IMR-90 (cell line): ENCODE data around the gene EVX1. TPM values are rescaled to one million over a fixed set of nuclear protein-coding genes. Genes with fewer than 3 reads are reported as not detected.

Experiments used
- ATAC-seq: fragments of 200-7000 bp; cut with Tn5 transposase; 2 replicates; pipeline ENCODE4 v1.9.1; 2020; ENCODE audit warnings: low read depth, mild to moderate bottlenecking, moderate library complexity
- BruUV-seq: library from RNA; stranded (reverse); fragments of 400-500 nt; replicated peaks from 2 replicates; lab custom pipeline; 2021; lab: Mats Ljungman, UMichigan
- CTCF ChIA-PET: fragments of 300-600 bp; formaldehyde crosslinking; extraction: SDS; loops from one replicate; lab custom pipeline; 2021; ENCODE audit warnings: antibody characterized with exemption; lab: Yijun Ruan, JAX
- POLR2A ChIA-PET: fragments of 300-600 bp; sonication (Branson Sonifier 250); formaldehyde crosslinking; loops from one replicate; lab custom pipeline; 2022; ENCODE audit warnings: antibody characterized with exemption; ENCODE audit not compliant: unreplicated experiment; lab: Charles Lee
- DNase-seq: peaks from one replicate; pipeline ENCODE4 v3.0.0; 2013
- H2AFZ ChIP-seq: replicated peaks from 2 replicates; pipeline ENCODE3; 2013; ENCODE audit warnings: low read length, mild to moderate bottlenecking; ENCODE audit not compliant: poor library complexity
- H2AK5ac ChIP-seq: 2 replicates; pipeline ENCODE4 v1.6.1; 2013; ENCODE audit warnings: low read depth, low read length, inconsistent platforms
- H2AK9ac ChIP-seq: replicated peaks from 2 replicates; pipeline ENCODE3; 2013; ENCODE audit warnings: mild to moderate bottlenecking, low read depth, low read length, moderate library complexity; ENCODE audit not compliant: poor library complexity
- H2BK120ac ChIP-seq: 2 replicates; pipeline ENCODE4 v1.6.1; 2013; ENCODE audit warnings: low read depth, low read length, inconsistent platforms
- H2BK15ac ChIP-seq: 3 replicates; pipeline ENCODE4 v1.6.1; 2013; ENCODE audit warnings: low read depth, low read length, inconsistent platforms
- H2BK20ac ChIP-seq: 2 replicates; pipeline ENCODE4 v1.6.1; 2013; ENCODE audit warnings: low read depth, mild to moderate bottlenecking, inconsistent platforms, low read length, moderate library complexity
- H2BK5ac ChIP-seq: 2 replicates; pipeline ENCODE4 v1.6.1; 2013; ENCODE audit warnings: mild to moderate bottlenecking, low read depth, low read length, inconsistent platforms; ENCODE audit not compliant: poor library complexity, severe bottlenecking
- H3K14ac ChIP-seq: replicated peaks from 2 replicates; pipeline ENCODE4 v1.6.1; 2013; ENCODE audit warnings: low read depth, low read length, inconsistent platforms
- H3K18ac ChIP-seq: 2 replicates; pipeline ENCODE4 v1.6.1; 2013; ENCODE audit warnings: low read depth, low read length, control low read depth
- H3K23ac ChIP-seq: 2 replicates; pipeline ENCODE4 v1.6.1; 2013; ENCODE audit warnings: low read depth, low read length, inconsistent platforms
- H3K27ac ChIP-seq: 2 replicates; pipeline ENCODE4 v1.5.1; 2013; ENCODE audit warnings: mild to moderate bottlenecking, control low read depth, low read length; ENCODE audit not compliant: insufficient read depth
- H3K27me3 ChIP-seq: 2 replicates; pipeline ENCODE4 v1.6.1; 2013; ENCODE audit warnings: low read length; ENCODE audit not compliant: control insufficient read depth, insufficient read depth
- H3K36me3 ChIP-seq: 2 replicates; pipeline ENCODE4 v1.6.1; 2013; ENCODE audit warnings: low read length, mixed read lengths; ENCODE audit not compliant: control insufficient read depth, insufficient read depth
- H3K4ac ChIP-seq: 2 replicates; pipeline ENCODE4 v1.6.1; 2013; ENCODE audit warnings: low read depth, low read length, inconsistent platforms
- H3K4me1 ChIP-seq: 2 replicates; pipeline ENCODE4 v1.6.1; 2013; ENCODE audit warnings: low read length, mixed read lengths; ENCODE audit not compliant: control insufficient read depth, insufficient read depth
- H3K4me2 ChIP-seq: 2 replicates; pipeline ENCODE4 v1.6.1; 2013; ENCODE audit warnings: low read depth, mild to moderate bottlenecking, control low read depth, low read length, moderate library complexity
- H3K4me3 ChIP-seq: 2 replicates; pipeline ENCODE4 v1.5.1; 2013; ENCODE audit warnings: low read depth, mild to moderate bottlenecking, control low read depth, low read length, moderate library complexity; ENCODE audit not compliant: insufficient read depth
- H3K56ac ChIP-seq: 2 replicates; pipeline ENCODE4 v1.6.1; 2013; ENCODE audit warnings: low read length, inconsistent platforms; ENCODE audit not compliant: insufficient read depth; ENCODE audit errors: extremely low read depth
- H3K79me1 ChIP-seq, 2 experiments: 2 replicates each; pipeline ENCODE4 v1.6.1; 2013; ENCODE audit warnings: low read length in 2 of 2, inconsistent platforms in 1 of 2, low read depth in 1 of 2
- H3K9ac ChIP-seq: 2 replicates; pipeline ENCODE4 v1.6.1; 2013; ENCODE audit warnings: low read depth, low read length, control low read depth
- H3K9me1 ChIP-seq: 2 replicates; pipeline ENCODE4 v1.6.1; 2013; ENCODE audit warnings: low read length, inconsistent platforms; ENCODE audit not compliant: insufficient read depth
- H3K9me3 ChIP-seq: 2 replicates; pipeline ENCODE4 v1.6.1; 2013; ENCODE audit warnings: low read length; ENCODE audit not compliant: control insufficient read depth, insufficient read depth
- H4K20me1 ChIP-seq: 2 replicates; pipeline ENCODE4 v1.6.1; 2013; ENCODE audit warnings: low read length, inconsistent platforms; ENCODE audit not compliant: insufficient read depth
- H4K5ac ChIP-seq: 2 replicates; pipeline ENCODE4 v1.6.1; 2013; ENCODE audit warnings: mild to moderate bottlenecking, low read depth, low read length, control low read depth
- H4K8ac ChIP-seq, 2 experiments: 2 replicates each; pipeline ENCODE4 v1.6.1; 2013; ENCODE audit warnings: low read depth in 2 of 2, low read length in 2 of 2, control low read depth in 1 of 2, inconsistent platforms in 1 of 2
- H4K91ac ChIP-seq: 2 replicates; pipeline ENCODE4 v1.6.1; 2013; ENCODE audit warnings: low read depth, low read length, inconsistent platforms; ENCODE audit not compliant: insufficient read depth
- BHLHE40 ChIP-seq: fragments of 150-350 bp; IDR thresholded peaks from 2 replicates; pipeline ENCODE4 v1.6.1; 2016; ENCODE audit warnings: mild to moderate bottlenecking, low read depth, low read length
- CEBPB ChIP-seq: IDR thresholded peaks from 2 replicates; pipeline ENCODE4 v1.6.1; 2012; ENCODE audit warnings: low read depth, low read length, improper control_type of control experiment
- CHD1 ChIP-seq: IDR thresholded peaks from 2 replicates; pipeline ENCODE4 v1.6.1; 2012; ENCODE audit warnings: low read depth, low read length, improper control_type of control experiment
- ELK1 ChIP-seq: fragments of 150-350 bp; IDR thresholded peaks from 2 replicates; pipeline ENCODE4 v1.6.1; 2016; ENCODE audit warnings: low read depth, mild to moderate bottlenecking, low read length, moderate library complexity, borderline replicate concordance
- FOS ChIP-seq: fragments of 150-350 bp; IDR thresholded peaks from 2 replicates; pipeline ENCODE4 v1.6.1; 2016; ENCODE audit warnings: low read depth, low read length
- MAFK ChIP-seq: IDR thresholded peaks from 2 replicates; pipeline ENCODE4 v1.6.1; 2012; ENCODE audit warnings: low read depth, low read length, improper control_type of control experiment
- MAZ ChIP-seq: IDR thresholded peaks from 2 replicates; pipeline ENCODE4 v1.6.1; 2012; ENCODE audit warnings: low read depth, mild to moderate bottlenecking, low read length, improper control_type of control experiment, moderate library complexity, borderline replicate concordance
- MXI1 ChIP-seq: IDR thresholded peaks from 2 replicates; pipeline ENCODE4 v1.6.1; 2012; ENCODE audit warnings: low read depth, mild to moderate bottlenecking, low read length, moderate library complexity, borderline replicate concordance
- POLR2A ChIP-seq: IDR thresholded peaks from 2 replicates; pipeline ENCODE4 v1.6.1; 2012; ENCODE audit warnings: mild to moderate bottlenecking, low read depth, low read length
- RAD21 ChIP-seq: IDR thresholded peaks from 2 replicates; pipeline ENCODE4 v1.6.1; 2012; ENCODE audit warnings: low read length, improper control_type of control experiment
- RCOR1 ChIP-seq: IDR thresholded peaks from 2 replicates; pipeline ENCODE4 v1.6.1; 2012; ENCODE audit warnings: mild to moderate bottlenecking, low read length, improper control_type of control experiment; ENCODE audit not compliant: insufficient replicate concordance
- SMC3 ChIP-seq: fragments of 150-350 bp; IDR thresholded peaks from 2 replicates; pipeline ENCODE4 v1.6.1; 2016; ENCODE audit warnings: low read depth, mild to moderate bottlenecking, antibody characterized with exemption, low read length, moderate library complexity
- USF2 ChIP-seq: fragments of 150-350 bp; IDR thresholded peaks from 2 replicates; pipeline ENCODE4 v1.6.1; 2017; ENCODE audit warnings: mild to moderate bottlenecking, antibody characterized with exemption, low read length, low read depth
- WGBS, 2 experiments: methylation state at CpG; one replicate each; pipeline versions ENCODE4 v1.1.5 to v1.1.7; 2013; ENCODE audit warnings: missing lambda C conversion rate in 2 of 2; ENCODE audit not compliant: insufficient read length in 1 of 2; ENCODE audit errors: extremely low coverage in 2 of 2; 5-methylcytosine and 5-hydroxymethylcytosine counted together
- dilution Hi-C: fragments of 300-500 bp; cut with HindIII; formaldehyde crosslinking; loops from one replicate; pipeline ENCODE4 v1.14.3; 2018; ENCODE audit warnings: low sequenced_read_pairs; ENCODE audit not compliant: unreplicated experiment
- in situ Hi-C: fragments of 300-500 bp; cut with MboI; formaldehyde crosslinking; loops from 3 replicates; pipeline ENCODE4 v1.14.3; 2019; ENCODE audit warnings: low sequenced_read_pairs, inconsistent platforms, mixed read lengths
- intact Hi-C: fragments of 100-400 bp; cut with micrococcal nuclease; formaldehyde crosslinking; loops from 2 replicates; pipeline ENCODE4 v1.10.0; 2022
- polyA plus RNA-seq, 3 experiments: library from polyadenylated mRNA; depleted of rRNA; stranded (reverse); fragments of >200 nt; gene quantifications; 2 replicates each; pipeline ENCODE4 v1.2.3, GENCODE V29; 2012; ENCODE audit warnings: low replicate concordance in 1 of 3
- total RNA-seq: library from RNA; depleted of rRNA; stranded (reverse); fragments of >200 nt; gene quantifications from 2 replicates; pipeline ENCODE4 v1.2.3, GENCODE V29; 2012

The EVX1 gene
- total and polyA plus RNA-seq, 2 of the 4 experiments (the other 2 are of a cell fraction), result not detected

DNA sequence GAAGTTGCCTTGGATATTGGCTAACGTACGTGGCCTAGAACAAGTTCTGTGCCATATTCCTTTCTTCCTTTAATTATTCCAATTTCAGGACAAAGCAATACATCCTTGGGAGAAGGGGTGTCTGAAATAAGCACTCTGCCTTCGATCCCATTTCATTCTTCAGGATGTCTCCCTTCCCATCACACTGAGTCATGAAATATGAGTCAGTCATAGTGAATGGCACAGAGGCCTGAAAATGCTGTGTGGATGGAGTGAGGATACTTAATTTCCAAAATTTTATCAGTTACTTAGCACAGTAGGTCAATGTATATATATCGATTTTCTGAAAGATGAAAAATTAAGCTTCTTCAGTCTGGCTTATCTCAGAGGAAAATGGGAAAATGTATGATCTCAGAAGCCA is 19.5 kb downstream of the EVX1 start:
- DNase-seq (no peak), ATAC-seq (no peak)
- TF ChIP-seq CEBPB, result no peak
- TF ChIP-seq ELK1, result no peak
- TF ChIP-seq MXI1, result no peak
- no peak for TF ChIP-seq POLR2A
- TF ChIP-seq FOS, result no peak
- no peak for TF ChIP-seq SMC3
- no peak for TF ChIP-seq RCOR1
- TF ChIP-seq MAFK, result no peak
- TF ChIP-seq BHLHE40, result no peak
- TF ChIP-seq MAZ, result no peak
- TF ChIP-seq RAD21, result no peak
- no peak for TF ChIP-seq USF2
- TF ChIP-seq CHD1, result no peak
- Histone ChIP-seq H3K56ac (0 out of 2 replicates have a peak overlapping the region, but pooled peaks have one; percentile 10), H3K9ac (no peak overlapping the region), H3K36me3 (no peaks in the 10 kb centered on the region), H3K4me3 (no peak overlapping the region), H3K27me3 (peaks cover 9% of the 10 kb centered on the region), H3K4me2 (no peak overlapping the region), H2BK15ac (no peak overlapping the region), H3K9me3 (0 out of 2 replicates have a peak, but pooled peaks cover 2% of the 10 kb centered on the region), H2AK5ac (no peak overlapping the region), H3K14ac (no peak overlapping the region), H3K23ac (no peak overlapping the region), H2AK9ac (no peak overlapping the region), H2AFZ (no peak overlapping the region), H2BK120ac (no peak overlapping the region), H4K8ac (no peak overlapping the region), H4K20me1 (no peaks in the 10 kb centered on the region), H4K5ac (no peak overlapping the region), H3K27ac (no peak overlapping the region), H2BK5ac (no peak overlapping the region), H3K9me1 (no peaks in the 10 kb centered on the region), H3K79me1 (no peaks in the 10 kb centered on the region), H3K4me1 (no peaks in the 10 kb centered on the region), H3K4ac (no peak overlapping the region), H2BK20ac (no peak overlapping the region), H4K91ac (no peak overlapping the region), H3K18ac (no peak overlapping the region)
- BruUV-seq, result no TSS peak
- dilution Hi-C loops, result no loop called here
- in situ Hi-C loops, result no loop called here
- ChIA-PET POLR2A (no interaction called here), CTCF (no interaction called here)
- no CpG with 5 or more reads among the region's 4 CpGs for WGBS, 2 experiments
- intact Hi-C loops, result no loop called here
